HepG2 (cell line): ENCODE measurements around the gene MRPL48. TPM values are rescaled to one million over a fixed set of nuclear protein-coding genes. Genes with fewer than 3 reads are reported as not detected.
A peak's percentile ranks its signal among the peaks of the same experiment; 100 is the strongest.

Experiments used
- BRD4 ChIP-seq: sonication (generic); formaldehyde crosslinking; IDR thresholded peaks from 2 replicates; pipeline ENCODE4 v1.4.0; 2020; ENCODE audit warnings: missing genetic modification reagents
- CEBPB ChIP-seq: IDR thresholded peaks from 2 replicates; pipeline ENCODE4 v1.6.1; 2011; ENCODE audit warnings: low read depth, low read length, improper control_type of control experiment, borderline replicate concordance
- FOSL1 ChIP-seq: sonication (generic); formaldehyde crosslinking; IDR thresholded peaks from 2 replicates; pipeline ENCODE4 v1.9.0; 2021; ENCODE audit warnings: missing genetic modification reagents, borderline replicate concordance
- GTF3A ChIP-seq: sonication (generic); formaldehyde crosslinking; conservative IDR thresholded peaks from 2 replicates; pipeline ENCODE4 v1.4.0; 2020; ENCODE audit warnings: mild to moderate bottlenecking, missing genetic modification reagents
- KMT2B ChIP-seq: IDR thresholded peaks from 2 replicates; pipeline ENCODE4 v1.6.1; 2016; ENCODE audit warnings: missing genetic modification reagents, missing compliant biosample characterization
- MED1 ChIP-seq: sonication (generic); formaldehyde crosslinking; IDR thresholded peaks from 2 replicates; pipeline ENCODE4 v1.4.0; 2020; ENCODE audit warnings: missing genetic modification reagents
- NONO ChIP-seq, 2 experiments: fragments of 450-650 bp in 1 of 2; sonication (generic) in 1 of 2; formaldehyde crosslinking in 1 of 2; IDR thresholded peaks in 1 of 2; conservative IDR thresholded peaks in 1 of 2; 2 replicates each; pipeline versions ENCODE4 v1.6.1 to v1.8.0; 2017 to 2022; ENCODE audit warnings: mild to moderate bottlenecking in 1 of 2, missing genetic modification reagents in 1 of 2, moderate library complexity in 1 of 2
- PRPF4 ChIP-seq: fragments of 200-400 bp; formaldehyde crosslinking; IDR thresholded peaks from 2 replicates; pipeline ENCODE4 v1.6.1; 2016; ENCODE audit warnings: low read length, low read depth; ENCODE audit not compliant: poor library complexity, severe bottlenecking
- RCOR2 ChIP-seq: IDR thresholded peaks from 2 replicates; pipeline ENCODE4 v1.6.1; 2016; ENCODE audit warnings: missing biosample characterization, missing genetic modification reagents
- SNRNP70 ChIP-seq: fragments of 200-400 bp; formaldehyde crosslinking; IDR thresholded peaks from 2 replicates; pipeline ENCODE4 v1.6.1; 2017; ENCODE audit warnings: mild to moderate bottlenecking, low read depth, low read length, moderate library complexity
- SSRP1 ChIP-seq: IDR thresholded peaks from 2 replicates; pipeline ENCODE4 v1.6.1; 2016; ENCODE audit warnings: control low read depth
- TEAD3 ChIP-seq: optimal IDR thresholded peaks from 2 replicates; pipeline ENCODE3; 2016; ENCODE audit warnings: borderline replicate concordance
- ZBTB42 ChIP-seq: sonication (generic); formaldehyde crosslinking; IDR thresholded peaks from 2 replicates; pipeline ENCODE4 v1.5.0; 2020; ENCODE audit warnings: mild to moderate bottlenecking, missing genetic modification reagents
- ZNF124 ChIP-seq: sonication (generic); formaldehyde crosslinking; IDR thresholded peaks from 2 replicates; pipeline ENCODE4 v1.4.0; 2020; ENCODE audit warnings: missing genetic modification reagents
- ZNF34 ChIP-seq: sonication (generic); formaldehyde crosslinking; IDR thresholded peaks from 2 replicates; pipeline ENCODE4 v1.4.0; 2020; ENCODE audit warnings: mild to moderate bottlenecking, missing genetic modification reagents, borderline replicate concordance
- ZNF460 ChIP-seq: sonication (generic); formaldehyde crosslinking; IDR thresholded peaks from 2 replicates; pipeline ENCODE4 v1.5.1; 2020; ENCODE audit warnings: missing genetic modification reagents, mild to moderate bottlenecking, borderline replicate concordance
- ZNF547 ChIP-seq: sonication (generic); formaldehyde crosslinking; IDR thresholded peaks from 2 replicates; pipeline ENCODE4 v1.5.1; 2020; ENCODE audit warnings: mild to moderate bottlenecking, missing genetic modification reagents
- ZNF776 ChIP-seq: sonication (generic); formaldehyde crosslinking; IDR thresholded peaks from 2 replicates; pipeline ENCODE4 v1.4.0; 2020; ENCODE audit warnings: mild to moderate bottlenecking, missing genetic modification reagents
- polyA plus RNA-seq, 8 experiments: library from polyadenylated mRNA; depleted of rRNA in 3 of 8; stranded (reverse) in 7 of 8; unstranded in 1 of 8; fragments of >200 nt; fragmentation: Illumina TruSeq in 4 of 8; extraction: Trizol in 4 of 8; gene quantifications; 2 replicates each; pipeline versions ENCODE4 v1.2.1 to v1.2.3, GENCODE V29; 2011 to 2016; ENCODE audit warnings: low read depth in 4 of 8, missing spikeins in 1 of 8, mixed read lengths in 1 of 8; ENCODE audit not compliant: insufficient read depth in 1 of 8
- total RNA-seq, 5 experiments: library from RNA; depleted of rRNA; stranded (reverse); fragments of >200 nt; fragmentation: Illumina TruSeq; extraction: Trizol; gene quantifications; 2 replicates each; pipeline ENCODE4 v1.2.3, GENCODE V29; 2016; ENCODE audit warnings: low read depth in 1 of 5
- TF ChIP-seq, protein P1 (sequence below): sonication (generic); formaldehyde crosslinking; IDR thresholded peaks from 2 replicates; pipeline ENCODE4 v1.5.1; 2020; ENCODE audit warnings: missing genetic modification reagents, mild to moderate bottlenecking, borderline replicate concordance
- TF ChIP-seq, protein P2 (sequence below): sonication (generic); formaldehyde crosslinking; IDR thresholded peaks from 2 replicates; pipeline ENCODE4 v1.8.1; 2023; ENCODE audit warnings: mild to moderate bottlenecking, moderate library complexity, missing genetic modification reagents
- TF ChIP-seq, protein P3 (sequence below): sonication (generic); formaldehyde crosslinking; IDR thresholded peaks from 2 replicates; pipeline ENCODE4 v1.4.0; 2020; ENCODE audit warnings: missing genetic modification reagents, low read depth, mild to moderate bottlenecking, borderline replicate concordance
- TF ChIP-seq, protein P4 (sequence below): sonication (generic); formaldehyde crosslinking; IDR thresholded peaks from 2 replicates; pipeline ENCODE4 v1.5.0; 2020; ENCODE audit warnings: missing genetic modification reagents, mild to moderate bottlenecking, borderline replicate concordance

Gene MRPL48
- total and polyA plus RNA-seq, 2 of the 13 experiments (the other 11 are each of a cell fraction or from before 2014, with no cell fraction given): 61.2 to 67.9 TPM

DNA sequence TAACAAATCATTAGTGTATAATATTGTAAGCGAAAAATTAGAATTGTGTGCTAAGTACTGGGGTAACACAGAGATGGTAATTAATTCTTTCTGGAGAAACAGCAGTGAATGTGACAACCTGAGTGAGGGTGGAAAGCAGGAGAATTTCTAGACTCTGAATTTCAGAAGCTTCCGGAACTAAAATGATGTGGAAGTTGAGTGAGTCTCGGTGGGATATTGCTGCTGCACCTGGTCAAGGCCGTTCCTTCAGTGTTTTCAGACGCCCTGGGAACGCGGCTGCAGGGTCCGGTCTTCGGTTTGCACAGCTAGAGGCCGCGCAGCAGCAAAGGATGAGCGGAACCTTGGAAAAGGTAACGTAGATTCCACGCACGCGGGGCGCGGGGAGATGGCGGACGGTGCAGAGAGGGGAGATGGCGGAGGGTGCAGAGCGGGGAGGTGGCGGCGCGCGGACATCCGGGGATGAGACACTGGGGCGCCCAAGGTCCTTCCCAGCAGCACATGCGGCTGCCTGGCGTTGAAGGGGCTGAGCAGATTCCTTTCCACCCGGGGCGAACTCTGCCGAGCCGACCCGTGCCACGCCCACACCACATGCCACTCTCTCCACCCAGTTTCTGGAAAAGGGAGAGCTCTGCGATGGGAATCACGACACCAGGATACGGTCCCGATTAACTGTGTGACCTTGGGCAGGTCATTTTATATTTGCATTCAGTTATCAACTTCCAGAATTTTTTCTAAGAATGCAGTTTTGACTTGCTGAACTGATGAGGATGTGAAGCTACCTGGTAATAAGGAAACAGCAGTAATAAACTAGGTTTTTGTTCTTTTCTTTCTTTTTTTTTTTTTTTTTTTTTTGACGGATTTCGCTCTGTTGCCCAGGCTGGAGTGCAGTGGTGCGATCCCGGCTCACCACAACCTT is at the start of gene MRPL48 (continued):
- TF ChIP-seq, protein P1, sequence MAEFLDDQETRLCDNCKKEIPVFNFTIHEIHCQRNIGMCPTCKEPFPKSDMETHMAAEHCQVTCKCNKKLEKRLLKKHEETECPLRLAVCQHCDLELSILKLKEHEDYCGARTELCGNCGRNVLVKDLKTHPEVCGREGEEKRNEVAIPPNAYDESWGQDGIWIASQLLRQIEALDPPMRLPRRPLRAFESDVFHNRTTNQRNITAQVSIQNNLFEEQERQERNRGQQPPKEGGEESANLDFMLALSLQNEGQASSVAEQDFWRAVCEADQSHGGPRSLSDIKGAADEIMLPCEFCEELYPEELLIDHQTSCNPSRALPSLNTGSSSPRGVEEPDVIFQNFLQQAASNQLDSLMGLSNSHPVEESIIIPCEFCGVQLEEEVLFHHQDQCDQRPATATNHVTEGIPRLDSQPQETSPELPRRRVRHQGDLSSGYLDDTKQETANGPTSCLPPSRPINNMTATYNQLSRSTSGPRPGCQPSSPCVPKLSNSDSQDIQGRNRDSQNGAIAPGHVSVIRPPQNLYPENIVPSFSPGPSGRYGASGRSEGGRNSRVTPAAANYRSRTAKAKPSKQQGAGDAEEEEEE (CRISPR knock-in tag): peak; percentile 62; the same call in 1 of the 2 replicates
- no peak for TF ChIP-seq NONO (IDR thresholded peaks at IDR 0.05)
- TF ChIP-seq NONO (CRISPR knock-in tag; conservative IDR thresholded peaks at IDR 0.05): peak; percentile 95
- no peak for TF ChIP-seq SNRNP70
- TF ChIP-seq ZBTB42 (CRISPR knock-in tag): no peak
- peak; percentile 95 for TF ChIP-seq ZNF547 (CRISPR knock-in tag)
- peak; percentile 77 for TF ChIP-seq MED1 (CRISPR knock-in tag)
- TF ChIP-seq ZNF776 (CRISPR knock-in tag): no peak; the same call in 1 of the 2 replicates
- TF ChIP-seq PRPF4: no peak
- 0 out of 2 replicates have a peak, but pooled peaks have one; percentile 67 for TF ChIP-seq ZNF34 (CRISPR knock-in tag)
- TF ChIP-seq KMT2B (CRISPR knock-in tag): peak; percentile 88
- peak; percentile 44; the same call in 1 of the 2 replicates for TF ChIP-seq ZNF124 (CRISPR knock-in tag)
- TF ChIP-seq, protein P2, sequence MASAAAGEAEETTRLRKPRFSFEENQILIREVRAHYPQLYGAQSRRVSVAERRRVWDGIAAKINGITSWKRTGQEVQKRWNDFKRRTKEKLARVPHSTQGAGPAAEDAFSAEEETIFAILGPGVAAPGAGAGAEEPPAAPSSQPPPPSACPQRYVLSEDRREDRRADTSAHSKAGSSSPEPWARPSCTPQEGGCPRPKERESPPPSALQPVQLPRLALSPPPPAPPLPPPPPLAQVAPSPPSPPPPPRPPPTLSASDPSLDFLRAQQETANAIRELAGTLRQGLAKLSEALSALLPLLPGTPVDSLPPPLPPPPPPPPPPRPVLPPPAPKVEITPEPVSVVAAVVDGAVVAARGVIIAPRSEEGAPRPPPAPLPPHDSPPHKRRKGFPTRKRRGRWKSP (CRISPR knock-in tag): peak; percentile 82; the same call in 1 of the 2 replicates
- peak; percentile 44; the same call in 1 of the 2 replicates for TF ChIP-seq SSRP1 (CRISPR knock-in tag)
- TF ChIP-seq FOSL1 (CRISPR knock-in tag): no peak
- TF ChIP-seq GTF3A: peak; percentile 84; the same call in 1 of the 2 replicates
- peak; percentile 94 for TF ChIP-seq BRD4 (CRISPR knock-in tag)
- TF ChIP-seq CEBPB: no peak
- TF ChIP-seq, protein P3, sequence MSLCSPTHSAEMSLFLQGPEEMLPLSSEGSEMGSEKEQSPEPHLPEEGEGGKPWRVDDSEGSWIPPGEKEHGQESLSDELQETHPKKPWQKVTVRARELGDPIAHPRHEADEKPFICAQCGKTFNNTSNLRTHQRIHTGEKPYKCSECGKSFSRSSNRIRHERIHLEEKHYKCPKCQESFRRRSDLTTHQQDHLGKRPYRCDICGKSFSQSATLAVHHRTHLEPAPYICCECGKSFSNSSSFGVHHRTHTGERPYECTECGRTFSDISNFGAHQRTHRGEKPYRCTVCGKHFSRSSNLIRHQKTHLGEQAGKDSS: peak; percentile 88; the same call in 1 of the 2 replicates
- peak; percentile 55 for TF ChIP-seq TEAD3 (CRISPR knock-in tag)
- TF ChIP-seq ZNF460 (CRISPR knock-in tag): peak; percentile 45; the same call in 1 of the 2 replicates
- no peak for TF ChIP-seq RCOR2
- TF ChIP-seq, protein P4, sequence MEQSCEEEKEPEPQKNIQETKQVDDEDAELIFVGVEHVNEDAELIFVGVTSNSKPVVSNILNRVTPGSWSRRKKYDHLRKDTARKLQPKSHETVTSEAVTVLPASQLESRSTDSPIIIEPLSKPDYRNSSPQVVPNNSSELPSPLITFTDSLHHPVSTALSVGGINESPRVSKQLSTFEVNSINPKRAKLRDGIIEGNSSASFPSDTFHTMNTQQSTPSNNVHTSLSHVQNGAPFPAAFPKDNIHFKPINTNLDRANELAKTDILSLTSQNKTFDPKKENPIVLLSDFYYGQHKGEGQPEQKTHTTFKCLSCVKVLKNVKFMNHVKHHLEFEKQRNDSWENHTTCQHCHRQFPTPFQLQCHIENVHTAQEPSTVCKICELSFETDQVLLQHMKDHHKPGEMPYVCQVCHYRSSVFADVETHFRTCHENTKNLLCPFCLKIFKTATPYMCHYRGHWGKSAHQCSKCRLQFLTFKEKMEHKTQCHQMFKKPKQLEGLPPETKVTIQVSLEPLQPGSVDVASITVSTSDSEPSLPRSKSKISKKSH (CRISPR knock-in tag): peak; percentile 71
